Cardiac fibroblast (primary cell): ENCODE data around the gene CIZ1.
A peak's percentile ranks its signal among the peaks of the same experiment; 100 is the strongest.

Experiments used
- DNase-seq, 2 donors: peaks; one replicate each; pipeline versions ENCODE4 v3.0.0 to v3.0.0-alpha.2; 2010; ENCODE audit warnings: low read depth in 2 of 2
- H3K4me3 ChIP-seq, 2 donors: replicated peaks in 1 of 2; 1 replicate in 1 of 2; 2 replicates in 1 of 2; pipeline ENCODE4 v1.5.1; 2011; ENCODE audit warnings: low read depth in 2 of 2, low read length in 2 of 2, mild to moderate bottlenecking in 2 of 2, moderate library complexity in 1 of 2
- CTCF ChIP-seq: IDR thresholded peaks from one replicate; pipeline ENCODE4 v1.5.1; 2011; ENCODE audit warnings: low read depth, mild to moderate bottlenecking, low read length, inconsistent platforms

Gene CIZ1

DNA sequence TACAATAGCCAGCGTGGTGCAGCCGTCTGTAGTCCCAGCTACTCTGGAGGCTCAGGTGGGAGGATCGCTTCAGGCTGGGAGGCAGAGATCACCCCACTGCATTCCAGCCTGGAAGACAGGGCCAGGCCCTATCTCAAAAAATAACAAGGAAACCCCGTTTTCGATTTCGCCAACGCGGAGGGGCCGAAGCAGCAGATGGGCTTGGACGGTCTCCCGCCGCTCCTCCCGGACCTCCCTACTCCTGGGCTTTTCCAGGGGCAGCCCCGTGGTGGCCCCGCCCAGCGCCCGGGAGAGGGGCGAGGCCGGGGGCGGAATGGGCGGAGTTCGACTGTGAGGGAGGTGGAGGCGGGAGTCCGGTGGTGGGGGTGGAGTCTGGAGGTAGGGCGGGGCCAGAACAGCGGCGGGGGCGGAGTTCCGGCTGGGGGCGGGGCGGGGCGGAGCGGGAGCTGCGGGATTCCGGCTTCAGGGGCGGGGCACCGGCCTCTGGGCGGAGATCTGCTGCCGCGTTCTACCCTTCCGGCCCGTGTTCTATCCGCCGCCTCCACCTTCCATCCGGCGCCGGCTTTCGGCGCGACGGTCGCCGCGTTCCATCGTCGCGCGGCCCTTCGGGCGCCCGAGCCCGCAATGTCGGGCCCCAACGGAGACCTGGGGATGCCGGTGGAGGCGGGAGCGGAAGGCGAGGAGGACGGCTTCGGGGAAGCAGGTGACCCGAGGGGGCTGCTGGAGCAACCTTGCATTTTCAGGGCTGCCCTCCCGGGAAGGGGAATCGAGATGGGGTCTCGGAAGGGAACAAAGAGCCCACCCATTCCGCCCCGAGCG, 31.4 kb downstream of the CIZ1 start, which contains the start of gene BBLN:
BBLN (plus strand) TSS at position 482 of the 819 bp plus-strand sequence; CDS start at position 625, 143 bp downstream.
- DNase-seq: peak; percentile 90 to 96
- peak within 1 kb of the TSS; percentile 81 to 82 for H3K4me3 ChIP-seq
- TF ChIP-seq CTCF: no peak

DNA sequence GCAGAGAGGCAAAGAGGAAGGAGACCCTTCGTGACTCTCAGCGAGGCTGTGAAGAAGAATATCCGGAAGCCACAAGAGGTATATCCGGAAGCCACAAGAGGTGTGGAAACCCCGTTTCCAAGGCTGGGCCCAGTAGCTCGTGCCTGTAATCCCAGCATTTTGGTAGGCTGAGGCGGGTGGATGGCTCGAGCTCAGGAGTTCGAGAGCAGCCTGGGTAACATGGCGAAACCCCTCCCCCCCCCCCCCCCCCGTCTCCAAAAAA, 31.9 kb downstream of the CIZ1 start:
- no peak for DNase-seq
- TF ChIP-seq CTCF: no peak
- peak overlapping the region; percentile 47 to 53 for H3K4me3 ChIP-seq

DNA sequence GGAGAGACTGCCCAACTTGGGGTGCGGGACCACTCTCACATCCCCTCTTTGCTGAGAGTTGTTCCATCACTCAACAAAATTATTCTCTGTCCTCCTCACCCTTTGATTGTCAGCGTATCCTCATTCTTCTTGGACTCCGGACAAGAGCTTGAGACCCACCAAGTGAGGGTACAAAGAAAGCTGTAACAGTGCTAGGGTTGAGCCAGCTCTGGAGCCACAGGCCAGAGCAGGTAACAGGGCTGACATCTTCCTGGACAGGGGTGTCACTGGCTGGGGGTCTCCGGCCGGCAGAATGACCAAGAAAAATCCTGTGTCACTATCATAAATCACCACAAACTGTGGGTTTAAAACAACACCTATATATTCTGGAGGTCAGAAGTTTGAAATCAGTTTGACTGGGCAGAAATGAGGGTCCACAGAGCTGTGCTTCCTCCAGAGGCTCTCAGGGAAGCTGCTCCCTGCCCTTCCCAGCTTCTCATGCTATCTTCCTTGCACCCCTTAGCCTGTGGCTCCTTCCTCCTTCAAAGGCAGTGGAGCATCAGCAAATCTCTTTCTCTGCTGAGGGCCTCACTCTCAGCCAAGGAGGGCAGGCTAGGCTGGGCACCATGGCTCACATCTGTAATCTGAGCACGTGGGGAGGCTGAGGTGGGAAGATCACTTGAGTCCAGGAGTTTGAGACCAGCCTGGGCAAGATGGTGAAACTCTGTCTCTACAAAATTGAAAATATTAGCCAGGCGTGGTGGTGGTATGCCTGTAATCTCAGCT, 35.5 kb downstream of the CIZ1 start:
- H3K4me3 ChIP-seq: no peak overlapping the region
- no peak for DNase-seq
- TF ChIP-seq CTCF: no peak

- H3K4me3 ChIP-seq: no peak overlapping the region
- DNase-seq: no peak
- no peak for TF ChIP-seq CTCF
Measured at GRCh38 chr9:128153947-128154695, 37.3 kb downstream of the CIZ1 start.

DNA sequence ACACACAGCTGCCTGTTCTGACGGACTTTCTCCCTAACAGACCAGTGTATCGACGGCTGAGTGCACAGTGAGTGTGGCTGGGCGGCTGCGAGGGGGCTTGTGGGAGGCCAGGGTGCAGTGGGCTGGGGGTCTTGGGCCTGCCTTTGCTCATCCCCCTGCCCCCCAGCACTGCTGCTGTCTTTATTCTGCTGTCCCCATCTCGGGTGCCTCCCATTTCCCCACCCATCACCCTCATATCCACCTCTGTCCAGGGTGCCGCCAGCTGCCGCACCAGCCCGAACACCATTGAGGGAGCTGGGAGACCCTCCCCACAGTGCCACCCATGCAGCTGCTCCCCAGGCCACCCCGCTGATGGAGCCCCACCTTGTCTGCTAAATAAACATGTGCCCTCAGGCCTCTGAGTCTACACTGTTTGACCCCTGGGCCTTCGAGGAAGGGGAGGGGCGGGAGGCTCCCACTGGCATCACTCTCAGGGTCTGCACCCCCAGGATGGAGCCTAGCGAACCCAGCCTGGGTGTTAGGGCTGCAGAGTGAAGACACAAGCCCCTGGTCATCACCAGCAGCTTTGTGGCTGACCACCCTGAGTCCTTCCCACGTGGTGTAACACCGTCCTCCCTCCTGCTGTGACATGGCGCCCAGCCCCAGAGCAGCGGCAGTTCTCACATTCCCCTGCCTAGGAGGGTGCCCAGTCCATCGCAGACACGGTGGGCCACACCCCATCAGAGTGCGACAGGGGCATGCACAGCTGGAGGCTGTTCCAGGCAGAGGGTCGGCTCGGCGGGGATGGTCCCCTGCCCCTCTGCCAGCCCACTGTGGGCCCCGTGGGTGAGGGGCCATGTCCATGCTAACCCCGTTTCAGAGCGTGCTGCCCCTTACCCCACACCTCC, 38.1 kb downstream of the CIZ1 start:
- DNase-seq: no peak

More for the DNA sequence above, 38.1 kb downstream of the CIZ1 start:
- H3K4me3 ChIP-seq: no peak overlapping the region
- TF ChIP-seq CTCF: no peak
